HG03575 (cell line): ENCODE data around the gene MCM3AP.
"Not testable (repeated sequence)": the region's sequence is repeated elsewhere in the genome, so short reads cannot be mapped to it uniquely, and the experiment has no call there.

ENCODE experiments used
- ATAC-seq: cut with Tn5 transposase; IDR thresholded peaks from one replicate; pipeline ENCODE4 v1.9.1; 2021; ENCODE audit not compliant: unreplicated experiment, insufficient number of reproducible peaks, low FRiP score; ENCODE audit errors: extremely low read depth

The MCM3AP gene

GRCh38 chr21:46211786-46212720 lies 73.4 kb downstream of the MCM3AP start:
- ATAC-seq, result no peak

- no peak for ATAC-seq
Observed at GRCh38 chr21:46211376-46211775, 74.0 kb downstream of the MCM3AP start.

GRCh38 chr21:46210378-46211136 lies 74.9 kb downstream of the MCM3AP start:
- ATAC-seq, result no peak

- ATAC-seq, result no peak
Observed at GRCh38 chr21:46208761-46209721, 76.4 kb downstream of the MCM3AP start.

GRCh38 chr21:46207920-46208591 lies 77.4 kb downstream of the MCM3AP start:
- ATAC-seq, result no peak

- no peak for ATAC-seq
Observed at GRCh38 chr21:46207006-46207919, 78.1 kb downstream of the MCM3AP start.

GRCh38 chr21:46206163-46207005 lies 79.0 kb downstream of the MCM3AP start:
- no peak for ATAC-seq

- no peak for ATAC-seq
Observed at GRCh38 chr21:46205766-46206162, 79.6 kb downstream of the MCM3AP start.

- ATAC-seq, result no peak
Observed at GRCh38 chr21:46205166-46205565, 80.2 kb downstream of the MCM3AP start.

GRCh38 chr21:46203203-46203600 lies 82.2 kb downstream of the MCM3AP start:
- no peak for ATAC-seq

- no peak for ATAC-seq
Observed at GRCh38 chr21:46202592-46203202, 82.7 kb downstream of the MCM3AP start.

GRCh38 chr21:46200877-46201803 lies 84.3 kb downstream of the MCM3AP start:
- ATAC-seq, result not testable (repeated sequence)

- ATAC-seq, result no peak
Observed at GRCh38 chr21:46199436-46200373, 85.7 kb downstream of the MCM3AP start.

GRCh38 chr21:46196733-46197132 lies 88.7 kb downstream of the MCM3AP start:
- ATAC-seq, result no peak
